HFFc6 (cell line): ENCODE measurements around the gene CAMK2B. TPM values are rescaled to one million over a fixed set of nuclear protein-coding genes. Genes with fewer than 3 reads are reported as not detected.

Experiments used
- DNase-seq: peaks from one replicate; pipeline ENCODE4 v3.0.0-alpha.2; 2018
- H3K27ac Mint-ChIP-seq: 2 replicates; pipeline ENCODE4 v1.8.0; 2020; ENCODE audit warnings: mild to moderate bottlenecking, mixed read lengths
- H3K27me3 Mint-ChIP-seq: 2 replicates; pipeline ENCODE4 v1.8.0; 2021; ENCODE audit warnings: mild to moderate bottlenecking, moderate library complexity, mixed read lengths; ENCODE audit not compliant: insufficient read depth
- H3K36me3 Mint-ChIP-seq: 2 replicates; pipeline ENCODE4 v1.8.0; 2021; ENCODE audit warnings: low read depth, mixed read lengths
- H3K4me1 Mint-ChIP-seq: 2 replicates; pipeline ENCODE4 v1.8.0; 2020; ENCODE audit warnings: low read depth, mixed read lengths
- H3K4me3 Mint-ChIP-seq: 2 replicates; pipeline ENCODE4 v1.8.0; 2020; ENCODE audit warnings: mild to moderate bottlenecking, moderate library complexity, mixed read lengths
- H3K9me3 Mint-ChIP-seq: 2 replicates; pipeline ENCODE4 v1.8.0; 2020; ENCODE audit warnings: mild to moderate bottlenecking, mixed read lengths
- total RNA-seq, 6 experiments: library from RNA; stranded (reverse); fragmentation: NEBNext Ultra II Directional; extraction: Animal tissue kit (Norgen Biotek cat#: 25700); gene quantifications; 2 replicates in 1 of 6; 3 replicates in 5 of 6; pipeline ENCODE4 v1.2.3, GENCODE V29; 2021
- TF ChIP-seq, protein P1 (sequence below): fragments of 200-600 bp; sonication (generic); IDR thresholded peaks from 2 replicates; pipeline ENCODE4 v1.5.0; 2021; ENCODE audit warnings: antibody characterized with exemption, mild to moderate bottlenecking

CAMK2B gene
- total RNA-seq, 6 experiments from 2014 or later = 0.11 to 0.41 TPM; not detected in 4

DNA sequence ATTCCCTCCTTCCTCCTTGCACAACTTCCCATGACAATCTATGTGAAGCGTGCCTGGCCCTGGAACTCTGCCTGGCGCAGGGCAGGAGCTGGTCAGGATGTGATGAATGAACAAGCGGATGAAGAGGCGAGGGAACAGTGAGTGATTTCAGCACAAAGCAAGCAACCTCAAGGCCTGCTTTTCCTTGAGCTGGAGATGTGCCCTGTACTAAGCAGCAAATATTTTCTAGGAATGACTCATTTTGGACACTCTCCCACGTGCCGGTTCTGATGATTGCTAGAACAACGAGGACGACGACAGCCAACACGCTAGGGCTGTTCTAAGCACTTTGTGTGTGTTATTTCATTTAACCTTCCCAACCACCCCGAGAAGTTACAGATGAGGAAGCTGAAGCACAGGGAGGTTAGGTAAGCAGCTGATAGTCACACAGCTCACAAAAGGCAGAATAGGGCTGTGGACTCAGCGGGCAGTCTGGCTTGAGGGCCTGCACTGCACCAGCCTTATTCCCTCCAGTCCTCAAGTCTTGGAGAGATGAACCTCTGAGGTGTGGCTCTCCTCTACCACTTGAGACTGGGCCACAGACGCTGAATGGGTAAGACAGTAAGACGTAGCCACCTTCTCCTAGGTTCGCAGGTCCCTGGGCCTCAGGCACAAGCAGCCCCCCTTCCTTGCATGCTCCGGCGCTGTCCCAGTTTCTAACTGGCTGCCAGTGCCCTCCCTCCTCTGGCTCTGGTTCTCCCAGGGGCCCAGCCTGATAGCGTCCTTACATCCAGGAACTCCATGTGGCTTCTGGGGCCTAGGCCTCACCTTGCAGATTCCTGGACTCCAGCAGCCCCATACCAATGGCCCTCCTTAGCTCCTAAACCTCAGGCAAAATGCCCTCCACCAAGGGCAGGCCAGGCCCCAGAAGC, 65.6 kb downstream of the CAMK2B start:
- peak overlapping the region; percentile 66 for H3K4me3 Mint-ChIP-seq
- H3K27me3 Mint-ChIP-seq = peaks cover 3% of the 10 kb centered on the region
- DNase-seq = peak; percentile 95
- H3K9me3 Mint-ChIP-seq = no peaks in the 10 kb centered on the region
- H3K27ac Mint-ChIP-seq = peak overlapping the region; percentile 95
- peaks cover 32% of the 10 kb centered on the region for H3K4me1 Mint-ChIP-seq
- peaks cover 4% of the 10 kb centered on the region; the same call in 1 of the 2 replicates for H3K36me3 Mint-ChIP-seq
- TF ChIP-seq, protein P1, sequence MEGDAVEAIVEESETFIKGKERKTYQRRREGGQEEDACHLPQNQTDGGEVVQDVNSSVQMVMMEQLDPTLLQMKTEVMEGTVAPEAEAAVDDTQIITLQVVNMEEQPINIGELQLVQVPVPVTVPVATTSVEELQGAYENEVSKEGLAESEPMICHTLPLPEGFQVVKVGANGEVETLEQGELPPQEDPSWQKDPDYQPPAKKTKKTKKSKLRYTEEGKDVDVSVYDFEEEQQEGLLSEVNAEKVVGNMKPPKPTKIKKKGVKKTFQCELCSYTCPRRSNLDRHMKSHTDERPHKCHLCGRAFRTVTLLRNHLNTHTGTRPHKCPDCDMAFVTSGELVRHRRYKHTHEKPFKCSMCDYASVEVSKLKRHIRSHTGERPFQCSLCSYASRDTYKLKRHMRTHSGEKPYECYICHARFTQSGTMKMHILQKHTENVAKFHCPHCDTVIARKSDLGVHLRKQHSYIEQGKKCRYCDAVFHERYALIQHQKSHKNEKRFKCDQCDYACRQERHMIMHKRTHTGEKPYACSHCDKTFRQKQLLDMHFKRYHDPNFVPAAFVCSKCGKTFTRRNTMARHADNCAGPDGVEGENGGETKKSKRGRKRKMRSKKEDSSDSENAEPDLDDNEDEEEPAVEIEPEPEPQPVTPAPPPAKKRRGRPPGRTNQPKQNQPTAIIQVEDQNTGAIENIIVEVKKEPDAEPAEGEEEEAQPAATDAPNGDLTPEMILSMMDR = no peak

DNA sequence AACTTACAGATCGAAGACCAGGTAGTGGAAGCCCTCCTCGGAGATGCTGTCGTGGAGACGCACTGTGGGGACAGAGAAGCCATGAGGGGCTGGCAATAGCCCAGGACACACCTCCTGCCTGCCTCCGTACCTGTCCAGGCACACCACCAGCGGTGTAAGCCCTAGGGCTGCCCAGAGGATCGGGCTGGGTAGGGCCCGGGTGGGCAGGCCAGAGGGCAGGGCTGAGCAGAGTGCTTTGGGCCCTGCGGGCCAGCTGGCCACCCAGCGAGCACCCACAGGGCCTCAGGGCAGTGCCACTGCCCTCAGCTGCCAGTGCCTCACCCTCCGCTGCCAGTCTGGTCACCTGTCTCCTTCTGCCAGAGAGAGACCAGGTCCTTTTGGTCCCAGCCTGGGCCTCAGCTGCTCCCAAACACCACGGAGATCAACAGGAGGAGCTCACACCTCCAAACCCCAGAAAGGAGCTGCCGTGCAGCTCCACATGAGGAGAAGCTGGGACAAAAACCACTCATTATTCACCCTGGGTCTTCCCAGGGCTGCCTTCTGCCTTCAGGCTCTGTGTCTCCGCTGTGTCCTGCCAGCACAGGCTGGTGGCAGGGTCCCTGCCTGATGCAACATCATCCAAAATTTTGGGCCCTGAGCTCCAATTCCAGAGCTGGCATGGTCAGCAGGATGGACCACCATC, 66.4 kb downstream of the CAMK2B start:
- H3K9me3 Mint-ChIP-seq = no peaks in the 10 kb centered on the region
- peaks cover 4% of the 10 kb centered on the region; the same call in 1 of the 2 replicates for H3K36me3 Mint-ChIP-seq
- TF ChIP-seq, protein P1 = no peak
- peak overlapping the region; percentile 95 for H3K27ac Mint-ChIP-seq
- H3K4me1 Mint-ChIP-seq = peaks cover 32% of the 10 kb centered on the region
- H3K4me3 Mint-ChIP-seq = peak overlapping the region; percentile 66
- H3K27me3 Mint-ChIP-seq = peaks cover 1% of the 10 kb centered on the region
- no peak for DNase-seq

DNA sequence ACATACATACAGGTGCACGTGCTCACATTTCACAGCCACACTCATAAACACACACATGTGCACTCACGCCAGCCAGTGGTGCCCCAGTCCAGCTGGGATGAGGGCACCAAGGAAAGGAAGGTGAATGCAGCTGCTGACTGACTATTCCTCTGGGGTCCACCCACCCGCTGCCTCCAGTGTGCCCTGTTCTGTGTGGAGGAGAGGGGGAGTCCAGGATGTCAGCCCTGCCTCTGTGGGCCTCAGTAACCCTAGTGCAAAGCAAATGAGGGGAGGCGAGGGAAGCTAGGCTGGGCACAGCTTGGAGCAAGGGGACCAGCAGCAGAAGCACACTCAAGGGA, 67.0 kb downstream of the CAMK2B start:
- peaks cover 32% of the 10 kb centered on the region for H3K4me1 Mint-ChIP-seq

DNA sequence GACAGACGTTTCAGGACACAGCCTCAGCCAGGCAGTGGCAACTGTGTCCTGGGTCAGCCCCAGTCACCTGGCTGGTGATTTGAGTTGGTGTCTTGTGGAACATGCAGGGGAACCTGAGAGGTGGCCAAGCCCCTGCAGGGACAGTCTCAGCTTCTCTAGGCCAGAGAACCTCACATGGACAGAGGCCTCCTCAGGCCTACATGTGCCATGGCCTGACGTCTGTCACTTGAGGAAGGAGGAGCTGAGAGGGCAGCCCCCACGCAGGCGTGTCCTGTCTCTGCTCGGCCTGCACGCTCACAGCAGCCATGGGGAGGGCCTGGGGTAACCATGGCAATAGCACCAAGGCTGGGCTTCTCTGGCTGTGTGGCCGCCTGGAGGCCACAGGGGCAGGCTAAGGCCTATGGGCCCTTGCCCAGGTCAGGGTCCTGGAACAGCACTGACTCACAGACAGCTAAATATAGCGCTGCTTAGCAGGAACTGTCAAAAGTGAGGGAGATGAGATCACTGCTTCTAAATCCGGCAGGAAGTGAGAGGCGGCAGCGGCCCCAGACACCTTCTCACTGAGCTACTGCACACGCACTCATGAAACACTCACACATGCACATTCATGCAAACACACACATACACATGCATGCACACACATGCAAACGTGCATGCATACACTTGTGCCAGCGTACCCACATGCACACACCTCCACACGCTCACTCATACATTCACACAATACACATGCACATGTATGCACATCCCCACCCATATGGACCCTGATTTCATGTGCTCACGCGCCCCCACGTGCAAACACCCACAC, 67.6 kb downstream of the CAMK2B start:
- H3K9me3 Mint-ChIP-seq = no peaks in the 10 kb centered on the region
- DNase-seq = peak; percentile 82
- H3K4me1 Mint-ChIP-seq = peaks cover 32% of the 10 kb centered on the region
- H3K27me3 Mint-ChIP-seq = peaks cover 1% of the 10 kb centered on the region; the same call in 1 of the 2 replicates
- H3K27ac Mint-ChIP-seq = peak overlapping the region; percentile 70
- H3K4me3 Mint-ChIP-seq = peak overlapping the region; percentile 56
- H3K36me3 Mint-ChIP-seq = peaks cover 4% of the 10 kb centered on the region; the same call in 1 of the 2 replicates
- TF ChIP-seq, protein P1 = no peak; the same call in 1 of the 2 replicates

More for the DNA sequence above, 67.0 kb downstream of the CAMK2B start:
- H3K27ac Mint-ChIP-seq = peak overlapping the region; percentile 70
- no peaks in the 10 kb centered on the region for H3K9me3 Mint-ChIP-seq
- peaks cover 4% of the 10 kb centered on the region; the same call in 1 of the 2 replicates for H3K36me3 Mint-ChIP-seq
- TF ChIP-seq, protein P1 = no peak
- peaks cover 1% of the 10 kb centered on the region; the same call in 1 of the 2 replicates for H3K27me3 Mint-ChIP-seq
- no peak for DNase-seq
- peak overlapping the region; percentile 56 for H3K4me3 Mint-ChIP-seq

DNA sequence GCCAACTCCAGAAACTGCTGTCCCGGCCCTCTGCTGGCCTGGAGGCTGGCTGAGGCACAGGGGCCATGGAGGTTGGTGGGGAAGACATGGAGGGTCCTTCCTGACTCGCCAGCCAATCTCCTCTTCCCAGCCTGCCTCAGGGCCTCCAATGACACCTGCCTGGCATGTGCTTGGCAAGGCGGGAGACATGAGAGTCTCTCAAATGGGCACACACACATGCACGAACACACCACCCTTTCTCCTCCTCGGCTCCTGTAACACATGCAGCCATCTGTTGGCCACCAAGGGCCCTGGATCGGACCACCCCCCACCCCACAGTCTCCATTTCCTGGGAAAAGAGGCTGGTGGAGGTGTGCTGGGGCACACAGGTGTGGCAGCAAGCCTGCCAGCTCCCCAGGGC, 68.2 kb downstream of the CAMK2B start:
- H3K4me3 Mint-ChIP-seq = no peak overlapping the region
- TF ChIP-seq, protein P1 = no peak
- H3K4me1 Mint-ChIP-seq = peaks cover 32% of the 10 kb centered on the region
- H3K9me3 Mint-ChIP-seq = no peaks in the 10 kb centered on the region
- H3K36me3 Mint-ChIP-seq = peaks cover 4% of the 10 kb centered on the region; the same call in 1 of the 2 replicates
- DNase-seq = no peak
- H3K27ac Mint-ChIP-seq = peak overlapping the region; percentile 70
- peaks cover 1% of the 10 kb centered on the region; the same call in 1 of the 2 replicates for H3K27me3 Mint-ChIP-seq
